NCI-H446 treated with DMSO at 0.1 percent for 48 hours (cell line): ENCODE data around the gene CREB3L4.
"Not testable (repeated sequence)": the region's sequence is repeated elsewhere in the genome, so short reads cannot be mapped to it uniquely, and the experiment has no call there.

Experiments used
- DNase-seq: peaks from one replicate; lab custom pipeline; 2025; lab: John Stamatoyannopoulos, UW

CREB3L4 gene

GRCh38 chr1:153958111-153958960, 9.4 kb upstream of the CREB3L4 start, which contains the start of gene CRTC2:
Gene CRTC2 (minus strand): TSS chr1:153958612. CDS start chr1:153958497, 115 bp downstream.
- peak; percentile 98 for DNase-seq

- DNase-seq: no peak
Measured at GRCh38 chr1:153958961-153959260, 8.8 kb upstream of the CREB3L4 start.

DNA sequence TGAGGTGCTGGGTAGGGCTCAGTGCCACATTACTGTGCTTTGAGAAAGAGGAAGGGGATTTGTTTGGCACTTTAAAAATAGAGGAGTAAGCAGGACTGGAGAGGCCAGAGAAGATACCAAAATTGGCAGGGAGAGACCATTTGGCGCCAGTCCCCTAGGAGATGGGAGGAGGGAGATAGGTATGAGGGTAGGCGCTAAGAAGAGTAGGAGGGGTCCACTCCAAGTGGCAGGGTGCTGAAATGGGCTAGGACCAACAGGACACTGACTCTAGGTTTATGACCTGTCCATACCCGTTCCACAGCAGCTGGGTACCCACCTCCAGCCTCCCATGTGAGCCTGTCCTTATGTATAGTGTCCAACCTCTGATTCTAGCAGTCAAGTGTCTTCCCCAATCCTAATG, 8.2 kb upstream of the CREB3L4 start:
- no peak for DNase-seq

DNA sequence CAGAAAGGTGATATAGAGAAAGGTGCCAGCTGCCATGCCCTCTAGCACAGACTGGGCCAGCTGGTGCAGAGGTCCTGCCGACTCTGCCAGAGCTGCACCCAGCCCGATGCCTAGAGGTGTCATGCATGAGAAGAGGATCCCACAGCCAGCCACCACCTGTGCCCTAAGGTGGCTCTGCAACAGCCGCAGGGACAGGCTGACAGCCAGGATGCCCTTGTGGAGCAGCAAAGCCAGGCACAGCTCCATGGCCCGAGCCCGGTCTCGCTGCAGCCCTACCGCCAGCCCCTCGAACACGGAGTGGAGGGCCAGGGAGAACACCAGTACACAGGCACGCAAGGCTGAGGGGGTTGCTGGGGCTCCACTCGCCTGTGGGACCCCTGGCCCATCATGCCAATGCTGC, 7.5 kb upstream of the CREB3L4 start:
- no peak for DNase-seq

GRCh38 chr1:153961421-153961820, 6.3 kb upstream of the CREB3L4 start:
- DNase-seq: no peak

DNA sequence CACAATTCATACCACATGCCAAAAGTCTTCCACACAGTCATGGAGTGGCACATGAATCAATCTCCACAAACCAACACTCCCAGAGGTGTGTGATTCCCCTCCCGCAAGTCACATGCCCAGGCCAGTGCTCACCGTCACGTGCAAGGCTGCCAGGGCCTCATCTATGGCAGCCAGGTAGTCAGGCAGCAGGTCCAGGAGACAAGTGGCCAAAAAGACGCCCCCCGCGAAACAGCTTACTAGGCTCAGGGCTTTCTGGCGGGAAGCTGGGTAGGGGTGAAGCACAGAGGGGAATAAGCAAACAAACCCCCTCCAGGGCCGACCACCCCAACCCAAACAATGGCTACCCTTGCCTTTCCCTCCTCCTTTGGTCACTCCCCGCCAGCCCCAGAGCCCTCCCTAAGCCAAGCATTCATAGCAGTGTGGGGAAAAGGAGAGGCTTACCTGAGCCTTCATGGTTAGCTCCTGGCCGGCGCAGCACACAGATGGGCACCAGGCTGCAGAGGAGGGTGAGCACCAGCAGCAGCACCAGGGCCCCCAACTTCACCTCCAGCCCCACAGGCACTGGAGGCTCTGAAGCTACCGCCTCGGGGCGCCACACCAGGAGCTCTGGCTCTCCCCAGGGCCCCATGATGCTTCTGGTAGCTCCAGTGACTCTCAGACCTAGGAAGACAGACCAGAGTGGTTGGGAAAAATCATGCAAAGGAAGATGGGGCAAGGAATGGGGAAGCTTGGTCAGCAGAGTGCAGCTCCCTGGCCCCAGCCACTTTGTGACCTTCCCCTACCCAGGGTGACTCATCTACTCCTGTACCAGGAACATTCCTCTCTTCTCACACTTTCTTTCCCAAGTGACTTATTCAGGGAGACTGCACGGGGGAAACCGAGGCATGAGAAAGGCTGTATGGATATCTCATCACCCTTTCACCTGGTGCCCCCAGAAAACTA, 5.3 kb upstream of the CREB3L4 start:
- no peak for DNase-seq

DNA sequence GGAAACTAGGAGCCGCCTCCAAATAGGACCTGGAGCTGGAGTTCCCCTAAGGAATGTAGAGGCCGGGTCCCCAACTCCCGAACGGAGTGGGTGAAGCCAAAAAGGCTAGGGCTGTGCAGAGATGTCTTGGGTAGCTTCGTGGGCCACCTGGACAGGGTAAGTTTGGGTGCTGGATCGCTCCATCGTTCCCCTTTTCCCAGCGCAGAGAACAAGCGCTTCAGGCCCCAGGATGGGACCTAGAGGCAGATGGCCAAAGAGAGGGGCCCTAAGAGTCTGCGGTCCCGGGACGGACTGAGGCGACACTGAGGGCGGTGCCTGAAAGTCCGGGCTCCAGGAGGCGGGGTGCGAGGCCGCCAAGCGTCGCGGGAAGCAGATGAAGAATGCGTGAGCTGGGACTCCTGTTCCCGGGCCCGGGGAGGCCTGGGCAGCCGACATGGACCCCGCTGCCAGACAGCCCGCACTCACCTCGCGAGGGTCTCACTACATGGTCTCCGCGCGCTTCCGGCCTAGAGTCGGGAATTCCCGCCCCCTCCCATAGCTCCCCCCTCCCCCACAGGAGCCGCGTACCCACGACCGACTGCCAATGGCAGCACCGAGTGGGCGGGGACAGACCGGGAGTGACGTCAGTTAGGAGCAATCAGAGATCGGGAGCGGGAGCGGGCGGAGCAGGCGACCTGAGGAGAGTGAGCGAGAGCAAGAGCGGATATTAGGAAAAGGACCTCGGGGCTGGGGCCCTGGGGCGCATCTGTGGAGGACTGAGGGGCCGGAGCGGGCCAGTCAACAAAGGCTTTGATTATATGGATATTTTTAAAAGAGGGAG, 4.5 kb upstream of the CREB3L4 start, which contains the start of gene SLC39A1:
TSS of gene SLC39A1 (minus strand) at position 508 of the 820 bp plus-strand sequence. CDS start 822 bp downstream, outside the sequence.
- peak; percentile 95 for DNase-seq

DNA sequence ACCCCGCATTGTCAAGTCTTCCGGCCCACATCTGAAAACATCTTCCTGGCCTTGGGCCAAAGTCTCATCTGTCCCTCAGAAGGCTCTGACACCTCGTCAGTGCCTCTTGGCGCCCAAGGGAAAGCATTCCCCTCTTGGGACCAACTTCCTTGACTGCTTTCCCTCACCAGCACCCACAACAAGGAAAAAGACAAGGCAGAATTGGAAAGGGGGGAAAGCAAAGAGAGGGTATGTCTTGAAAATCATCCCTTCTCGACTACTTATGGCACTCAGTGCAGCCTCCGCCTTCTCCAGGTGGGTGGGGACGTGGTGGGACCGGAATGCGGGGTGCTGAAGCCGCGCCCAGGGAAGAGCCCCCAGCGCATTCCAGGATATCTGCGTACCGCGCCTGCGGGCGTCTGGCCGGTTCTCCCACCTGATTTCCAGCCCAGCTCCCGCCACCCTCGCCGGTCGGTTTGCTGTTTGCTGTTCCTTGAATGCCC, 3.8 kb upstream of the CREB3L4 start:
- DNase-seq: no peak

- DNase-seq: no peak
Measured at GRCh38 chr1:153968000-153968363, 280 bp downstream of the CREB3L4 start.

GRCh38 chr1:153968408-153968807, 706 bp downstream of the CREB3L4 start:
- DNase-seq: no peak

DNA sequence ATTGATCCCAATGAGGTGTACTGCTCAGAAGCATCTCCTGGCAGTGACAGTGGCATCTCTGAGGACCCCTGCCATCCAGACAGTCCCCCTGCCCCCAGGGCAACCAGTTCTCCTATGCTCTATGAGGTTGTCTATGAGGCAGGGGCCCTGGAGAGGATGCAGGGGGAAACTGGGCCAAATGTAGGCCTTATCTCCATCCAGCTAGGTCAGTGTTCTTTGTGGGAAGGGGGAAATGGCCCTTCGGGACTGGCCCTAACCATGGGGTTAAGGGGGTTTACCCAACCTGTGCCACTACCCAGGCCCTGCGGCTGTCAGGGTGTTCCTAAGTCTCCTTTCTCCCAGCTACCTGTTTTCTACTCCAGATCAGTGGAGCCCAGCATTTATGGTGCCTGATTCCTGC, 1.3 kb downstream of the CREB3L4 start:
- DNase-seq: no peak

DNA sequence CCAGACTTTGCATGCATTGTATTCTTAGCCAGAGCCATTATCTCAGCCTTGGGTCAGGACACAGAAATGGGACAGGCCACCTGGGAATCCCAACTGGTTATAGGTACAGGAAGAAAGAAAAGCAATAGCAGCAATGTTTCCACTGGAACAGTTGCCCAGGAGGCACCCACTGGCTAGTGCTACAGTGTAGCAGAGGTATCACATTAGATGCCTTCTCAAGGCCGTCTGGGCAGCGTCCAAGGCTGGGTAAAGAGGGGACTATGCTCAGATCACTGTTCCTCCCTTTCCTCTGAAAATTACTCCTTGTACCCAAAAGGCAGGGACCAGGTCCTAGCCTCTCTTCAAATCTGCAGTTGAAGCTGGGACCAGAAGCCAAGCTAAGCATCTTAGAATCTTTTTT, 2.6 kb downstream of the CREB3L4 start:
- no peak for DNase-seq

- DNase-seq: no peak
Measured at GRCh38 chr1:153973071-153973470, 5.4 kb downstream of the CREB3L4 start.

- DNase-seq: no peak
Measured at GRCh38 chr1:153973525-153973924, 5.8 kb downstream of the CREB3L4 start.

- DNase-seq: no peak
Measured at GRCh38 chr1:153976819-153977249, 9.1 kb downstream of the CREB3L4 start.

DNA sequence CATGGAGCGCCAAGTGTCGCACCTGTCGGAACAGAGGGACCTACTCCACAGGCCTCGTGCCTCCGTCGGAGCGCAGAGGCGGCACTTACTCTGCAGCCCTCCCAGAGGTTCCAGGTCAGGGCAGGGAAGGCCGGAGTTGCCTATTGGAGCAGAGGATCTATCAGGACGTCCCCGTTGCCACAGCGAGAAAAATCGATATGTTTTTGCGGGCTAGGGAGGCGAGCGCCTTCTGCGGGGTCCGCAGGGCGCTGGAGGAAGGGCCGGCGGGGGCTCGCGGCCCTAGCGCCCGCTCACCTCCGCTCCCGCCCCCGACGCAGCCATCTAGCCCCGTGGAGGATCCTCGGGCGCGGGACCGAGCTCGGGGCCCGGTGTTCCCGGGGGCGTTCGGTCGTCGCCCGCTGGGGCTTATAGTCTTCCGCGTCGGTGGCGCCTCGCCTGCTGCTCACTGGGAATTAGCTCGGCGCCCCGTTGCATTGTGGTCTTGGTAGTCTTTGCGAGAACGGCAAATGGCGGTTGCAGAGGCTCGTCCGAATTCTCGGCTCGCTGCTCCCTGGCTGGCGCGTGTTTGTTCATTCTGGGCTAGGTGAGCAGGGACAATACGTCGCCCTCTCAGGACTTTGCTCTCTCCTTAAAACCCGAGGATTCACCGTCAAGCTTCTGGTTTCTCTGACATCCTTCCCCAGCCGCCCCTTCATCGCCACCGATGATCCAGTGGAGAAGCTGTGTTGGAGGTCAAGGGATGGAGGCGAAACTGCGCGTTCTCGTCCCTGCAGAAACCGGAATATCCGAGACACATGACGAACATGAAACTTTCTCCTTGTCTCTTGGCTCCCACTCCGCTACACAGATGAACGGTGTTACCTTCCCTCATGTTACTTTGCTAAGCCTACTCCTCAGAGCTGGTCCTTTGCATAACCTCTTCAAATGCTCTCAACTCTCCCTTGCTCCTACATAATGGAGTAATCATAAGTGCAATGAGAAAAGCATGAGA, 9.8 kb downstream of the CREB3L4 start, which contains the start of gene JTB:
TSS of gene JTB (minus strand) at position 425 of the 991 bp plus-strand sequence. CDS start at position 3, 422 bp downstream.
- DNase-seq: peak; percentile 45

DNA sequence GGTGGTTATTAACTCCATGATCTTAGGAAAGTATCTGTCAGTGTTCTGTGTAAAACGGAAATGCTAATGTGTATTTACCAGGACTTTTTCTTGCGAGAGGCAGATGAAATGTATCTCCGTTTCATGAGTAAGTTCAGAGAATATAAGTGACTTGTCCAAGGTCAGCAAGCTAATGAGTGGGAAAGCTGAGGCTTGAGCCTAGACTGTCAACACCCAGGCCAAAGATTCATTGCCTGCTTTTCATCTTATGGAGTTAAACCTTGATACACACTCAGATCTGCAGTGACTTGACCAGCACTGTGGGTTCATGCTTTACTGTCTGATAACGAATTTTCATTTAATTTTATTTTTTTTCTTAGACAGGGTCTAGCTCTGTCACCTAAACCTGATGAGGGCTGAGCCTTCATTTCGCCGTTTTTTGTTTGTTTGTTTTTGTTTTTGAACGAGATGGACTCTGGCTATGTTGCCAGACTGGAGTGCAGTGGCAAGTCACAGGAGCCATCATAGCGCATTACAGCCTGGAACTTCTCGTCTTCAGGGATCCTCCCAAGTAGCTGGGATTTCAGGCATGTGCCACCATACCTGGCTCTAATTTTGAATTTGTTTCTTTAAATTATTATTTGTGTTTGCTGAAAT, 10.7 kb downstream of the CREB3L4 start:
- no peak for DNase-seq

GRCh38 chr1:153979091-153979490, 11.4 kb downstream of the CREB3L4 start:
- DNase-seq: not testable (repeated sequence)

DNA sequence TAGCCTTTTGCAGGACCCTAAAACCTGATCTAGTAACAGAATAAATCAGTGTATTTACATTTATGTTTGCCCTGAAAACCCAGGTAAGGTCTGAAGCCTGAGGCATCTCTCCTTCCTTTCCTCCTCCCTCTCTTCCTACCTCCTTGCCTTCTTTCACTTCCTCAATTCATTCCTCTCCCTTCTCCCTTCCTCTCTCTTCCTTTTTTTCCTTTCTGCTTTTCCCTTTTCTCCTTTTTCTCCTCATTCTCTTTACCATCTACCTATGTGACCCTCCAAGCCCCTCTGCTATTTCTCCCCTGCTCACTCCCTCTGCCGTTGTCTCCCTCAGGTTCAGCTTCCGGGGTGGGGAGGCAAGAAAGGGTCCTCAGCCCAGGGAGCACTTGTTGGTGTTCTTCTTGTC, 14.0 kb downstream of the CREB3L4 start:
- DNase-seq: not testable (repeated sequence)
